ENCODE results near the gene KPNB1.
A peak's percentile ranks its signal among the peaks of the same experiment; 100 is the strongest.

The KPNB1 gene

GRCh38 chr17:47649153-47649971 is at the start of gene KPNB1:
Gene KPNB1, plus strand, starts transcription at chr17:47649919. Its CDS starts 326 bp downstream, at chr17:47650245.
- DNase-seq (ENCODE audit: extremely low spot score): peak; percentile 92
- TF ChIP-seq TARDBP (IDR thresholded peaks at IDR 0.05) (no peak), FOXA1 (IDR thresholded peaks at IDR 0.05) (no peak), BHLHE40 (IDR thresholded peaks at IDR 0.05; ENCODE audit: borderline replicate concordance) (no peak), SP1 (IDR thresholded peaks at IDR 0.05) (no peak), NFRKB (IDR thresholded peaks at IDR 0.05) (no peak), FOXK2 (IDR thresholded peaks at IDR 0.05) (no peak), CTBP1 (IDR thresholded peaks at IDR 0.05; ENCODE audit: borderline replicate concordance) (no peak; the same call in 1 of the 2 replicates), HDGF (IDR thresholded peaks at IDR 0.05; ENCODE audit: borderline replicate concordance) (0 out of 2 replicates have a peak, but pooled peaks have one; percentile 40), LEF1 (IDR thresholded peaks at IDR 0.05; ENCODE audit: borderline replicate concordance) (no peak), FOXM1 (IDR thresholded peaks at IDR 0.05; ENCODE audit: borderline replicate concordance) (no peak), ARNT (IDR thresholded peaks at IDR 0.05) (no peak; the same call in 1 of the 2 replicates), L3MBTL2 (conservative IDR thresholded peaks at IDR 0.05) (peak; percentile 99), ELF4 (IDR thresholded peaks at IDR 0.05) (no peak), SUZ12 (IDR thresholded peaks at IDR 0.05) (no peak), ZNF384 (IDR thresholded peaks at IDR 0.05) (no peak)
- TF ChIP-seq, protein P1, sequence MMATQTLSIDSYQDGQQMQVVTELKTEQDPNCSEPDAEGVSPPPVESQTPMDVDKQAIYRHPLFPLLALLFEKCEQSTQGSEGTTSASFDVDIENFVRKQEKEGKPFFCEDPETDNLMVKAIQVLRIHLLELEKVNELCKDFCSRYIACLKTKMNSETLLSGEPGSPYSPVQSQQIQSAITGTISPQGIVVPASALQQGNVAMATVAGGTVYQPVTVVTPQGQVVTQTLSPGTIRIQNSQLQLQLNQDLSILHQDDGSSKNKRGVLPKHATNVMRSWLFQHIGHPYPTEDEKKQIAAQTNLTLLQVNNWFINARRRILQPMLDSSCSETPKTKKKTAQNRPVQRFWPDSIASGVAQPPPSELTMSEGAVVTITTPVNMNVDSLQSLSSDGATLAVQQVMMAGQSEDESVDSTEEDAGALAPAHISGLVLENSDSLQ (IDR thresholded peaks at IDR 0.05): peak; percentile 47
- CTCF ChIA-PET: interaction anchor here (0.6 to 3.2 kb wide), 4 partner anchors 14 to 101 kb away, joined by 3 to 15 read pairs (median 6); no protein-coding TSS in a partner anchor
- POLR2A ChIA-PET: interaction anchor here (0.8 to 2.7 kb wide), 36 partner anchors 10 to 322 kb away, joined by 3 to 30 read pairs (median 4); partner anchors contain the start of genes CDK5RAP3, LRRC46, MRPL10 and PNPO

DNA sequence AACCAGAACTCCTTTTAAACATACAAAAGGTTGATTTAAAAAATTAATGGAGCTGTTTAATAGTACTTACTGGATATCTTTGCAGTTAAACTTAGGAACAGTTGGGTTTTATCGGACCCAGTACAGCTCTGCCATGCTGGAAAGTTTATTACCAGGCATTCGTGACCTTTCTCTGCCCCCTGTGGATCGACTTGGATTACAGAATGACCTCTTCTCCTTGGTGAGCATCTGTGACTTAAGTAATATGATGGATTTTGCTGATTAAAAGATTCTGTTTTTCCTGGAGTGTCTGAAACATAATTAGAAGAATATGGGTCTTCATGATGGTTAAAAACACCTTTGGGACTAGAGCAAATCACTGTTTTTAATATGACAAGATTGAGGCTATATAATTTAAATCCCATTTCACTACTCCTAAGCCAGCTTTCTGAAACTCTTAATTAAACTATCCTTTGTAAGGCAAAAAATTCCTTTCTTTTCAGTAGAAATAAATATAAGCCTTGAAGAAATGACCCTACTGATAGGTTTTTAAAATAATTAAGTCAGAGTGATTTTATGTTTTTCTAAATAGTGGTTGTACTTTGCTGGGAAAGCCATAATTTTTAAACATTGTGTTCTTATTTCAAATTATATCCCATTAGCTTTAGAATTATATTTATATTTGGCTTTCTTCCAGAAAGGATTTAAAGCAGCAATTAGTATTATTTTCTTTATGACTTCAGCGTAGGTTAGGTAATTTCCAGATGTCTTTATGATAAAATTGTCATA is 45.7 kb upstream of the KPNB1 start:
- ChIA-PET CTCF (interaction anchor here (1.6 kb wide), 1 partner anchor 12 kb away, joined by 5 read pairs; no protein-coding TSS in a partner anchor), POLR2A (no interaction called here)
- no peak for DNase-seq (ENCODE audit: extremely low spot score)
- TF ChIP-seq BHLHE40 (IDR thresholded peaks at IDR 0.05; ENCODE audit: borderline replicate concordance) (no peak), FOXK2 (IDR thresholded peaks at IDR 0.05) (no peak), NFRKB (IDR thresholded peaks at IDR 0.05) (no peak), TARDBP (IDR thresholded peaks at IDR 0.05) (no peak), ELF4 (IDR thresholded peaks at IDR 0.05) (no peak), ARNT (IDR thresholded peaks at IDR 0.05) (no peak), FOXM1 (IDR thresholded peaks at IDR 0.05; ENCODE audit: borderline replicate concordance) (no peak), CTBP1 (IDR thresholded peaks at IDR 0.05; ENCODE audit: borderline replicate concordance) (no peak), L3MBTL2 (conservative IDR thresholded peaks at IDR 0.05) (no peak), LEF1 (IDR thresholded peaks at IDR 0.05; ENCODE audit: borderline replicate concordance) (no peak), HDGF (IDR thresholded peaks at IDR 0.05; ENCODE audit: borderline replicate concordance) (no peak), ZNF384 (IDR thresholded peaks at IDR 0.05) (no peak), SP1 (IDR thresholded peaks at IDR 0.05) (no peak), FOXA1 (IDR thresholded peaks at IDR 0.05) (no peak)
- TF ChIP-seq, protein P1 (IDR thresholded peaks at IDR 0.05): no peak

- TF ChIP-seq ARNT (IDR thresholded peaks at IDR 0.05) (no peak), FOXM1 (IDR thresholded peaks at IDR 0.05; ENCODE audit: borderline replicate concordance) (no peak), SP1 (IDR thresholded peaks at IDR 0.05) (no peak), FOXA1 (IDR thresholded peaks at IDR 0.05) (no peak), SUZ12 (IDR thresholded peaks at IDR 0.05) (no peak), HDGF (IDR thresholded peaks at IDR 0.05; ENCODE audit: borderline replicate concordance) (no peak), LEF1 (IDR thresholded peaks at IDR 0.05; ENCODE audit: borderline replicate concordance) (no peak), FOXK2 (IDR thresholded peaks at IDR 0.05) (no peak), BHLHE40 (IDR thresholded peaks at IDR 0.05; ENCODE audit: borderline replicate concordance) (no peak), TARDBP (IDR thresholded peaks at IDR 0.05) (no peak), NFRKB (IDR thresholded peaks at IDR 0.05) (no peak), CTBP1 (IDR thresholded peaks at IDR 0.05; ENCODE audit: borderline replicate concordance) (no peak), ELF4 (IDR thresholded peaks at IDR 0.05) (no peak), L3MBTL2 (conservative IDR thresholded peaks at IDR 0.05) (no peak), ZNF384 (IDR thresholded peaks at IDR 0.05) (no peak)
- TF ChIP-seq, protein P1 (IDR thresholded peaks at IDR 0.05): no peak
- DNase-seq (ENCODE audit: extremely low spot score): no peak
- ChIA-PET CTCF (interaction anchor here (1.0 kb wide), 1 partner anchor 11 kb away, joined by 4 read pairs; no protein-coding TSS in a partner anchor), POLR2A (no interaction called here)
Observed at GRCh38 chr17:47604598-47604927, 45.2 kb upstream of the KPNB1 start.

- POLR2A ChIA-PET: no interaction called here
- CTCF ChIA-PET: interaction anchor here (1.0 kb wide), 1 partner anchor 11 kb away, joined by 4 read pairs; no protein-coding TSS in a partner anchor
- DNase-seq (ENCODE audit: extremely low spot score): no peak
- TF ChIP-seq SUZ12 (IDR thresholded peaks at IDR 0.05): no peak
- TF ChIP-seq HDGF (IDR thresholded peaks at IDR 0.05; ENCODE audit: borderline replicate concordance): no peak
- TF ChIP-seq ARNT (IDR thresholded peaks at IDR 0.05): no peak
- TF ChIP-seq ELF4 (IDR thresholded peaks at IDR 0.05): no peak
- TF ChIP-seq ZNF384 (IDR thresholded peaks at IDR 0.05): no peak
- no peak for TF ChIP-seq SP1 (IDR thresholded peaks at IDR 0.05)
- no peak for TF ChIP-seq TARDBP (IDR thresholded peaks at IDR 0.05)
- TF ChIP-seq, protein P1 (IDR thresholded peaks at IDR 0.05): no peak
- no peak for TF ChIP-seq L3MBTL2 (conservative IDR thresholded peaks at IDR 0.05)
- TF ChIP-seq BHLHE40 (IDR thresholded peaks at IDR 0.05; ENCODE audit: borderline replicate concordance): no peak
- TF ChIP-seq LEF1 (IDR thresholded peaks at IDR 0.05; ENCODE audit: borderline replicate concordance): no peak
- no peak for TF ChIP-seq NFRKB (IDR thresholded peaks at IDR 0.05)
- no peak for TF ChIP-seq CTBP1 (IDR thresholded peaks at IDR 0.05; ENCODE audit: borderline replicate concordance)
Observed at GRCh38 chr17:47605011-47605410, 44.7 kb upstream of the KPNB1 start.
